NCI-H187 (cell line): ENCODE results near the gene APC2.
"Not testable (repeated sequence)": the region's sequence is repeated elsewhere in the genome, so short reads cannot be mapped to it uniquely, and the experiment has no call there.

Source experiments
- DNase-seq, 2 experiments: peaks; one replicate each; lab custom pipeline; 2025; lab: John Stamatoyannopoulos, UW

APC2 gene

DNA sequence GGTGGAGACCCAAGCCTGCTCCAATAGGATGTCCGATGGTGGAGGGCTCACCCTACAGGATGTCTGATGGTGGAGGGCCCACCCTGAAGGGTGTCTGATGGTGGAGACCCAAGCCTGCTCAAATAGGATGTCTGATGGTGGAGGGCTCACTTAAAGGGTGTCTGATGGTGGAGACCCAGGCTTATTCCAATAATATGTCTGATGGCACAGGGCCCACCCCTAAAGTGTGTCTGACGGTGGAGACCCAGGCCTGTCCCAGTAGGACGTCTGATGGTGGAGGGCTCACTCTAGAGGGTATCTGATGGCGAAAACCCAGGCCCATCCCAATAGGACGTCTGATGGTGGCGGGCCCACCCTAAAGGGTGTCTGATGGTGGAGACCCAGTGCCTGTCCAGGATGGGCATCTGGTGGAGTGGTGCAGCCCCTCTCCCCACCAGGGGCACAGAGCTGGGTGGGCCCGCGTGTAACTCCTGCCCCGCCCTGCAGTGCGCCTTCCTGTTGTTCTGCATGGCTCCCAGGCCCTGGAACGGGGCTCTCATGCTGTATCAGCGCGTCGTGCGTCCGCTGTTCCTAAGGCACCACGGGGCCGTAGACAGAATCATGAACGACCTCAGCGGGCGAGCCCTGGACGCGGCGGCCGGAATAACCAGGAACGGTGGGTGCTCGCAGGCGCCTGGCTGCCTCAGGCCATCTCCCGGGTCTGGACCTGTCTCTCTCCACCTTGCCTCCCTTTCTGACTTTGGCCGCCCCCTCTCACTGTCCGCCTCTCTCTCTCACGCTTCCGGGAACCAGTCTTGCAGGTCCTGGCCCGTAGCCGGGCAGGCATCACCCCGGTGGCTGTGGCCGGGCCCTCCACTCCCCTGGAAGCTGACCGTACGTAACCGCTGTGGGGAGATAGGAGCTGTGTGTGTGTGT is 46.1 kb downstream of the APC2 start:
- DNase-seq, result no peak

DNA sequence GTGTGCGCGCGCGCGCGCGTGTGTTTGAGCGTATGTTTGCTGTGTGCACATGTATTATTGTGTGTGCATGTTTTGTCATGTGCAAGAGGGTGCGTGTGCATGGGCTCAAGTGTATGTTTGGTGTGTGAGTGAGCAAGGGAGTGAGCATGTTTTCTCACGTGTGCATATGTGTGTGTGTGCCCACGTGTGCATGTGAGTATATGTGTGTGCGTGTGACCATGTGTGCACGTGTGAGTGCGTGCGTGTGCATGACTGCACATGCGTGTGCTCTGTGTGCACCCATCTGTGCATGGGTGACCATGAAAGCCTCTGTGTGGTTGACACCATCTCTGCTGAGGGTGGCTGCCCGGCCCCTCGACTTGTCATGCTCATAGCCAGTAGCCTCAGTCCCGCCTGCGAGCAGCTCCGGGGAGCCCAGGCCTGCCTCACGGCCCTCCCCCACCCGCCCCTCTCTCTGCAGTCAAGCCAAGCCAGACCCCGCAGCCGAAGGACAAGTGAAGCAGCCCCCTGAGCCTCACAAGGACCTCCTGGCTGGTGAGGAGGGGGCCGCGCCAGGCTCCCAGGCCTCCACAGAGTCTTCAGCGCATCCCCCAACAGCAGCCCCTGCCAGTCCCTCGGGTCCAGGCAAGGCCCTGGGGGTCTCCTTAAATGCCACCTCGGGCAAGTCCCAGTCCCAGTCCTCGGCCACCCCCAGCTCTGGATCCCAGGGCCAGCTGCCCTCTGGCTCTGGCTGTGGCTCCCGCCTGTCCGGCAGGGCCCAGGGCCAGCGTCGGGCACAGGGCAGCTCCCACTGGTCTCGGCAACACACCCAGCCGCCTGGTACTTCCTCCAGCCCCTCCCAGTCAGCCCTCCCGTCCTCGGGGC is 47.0 kb downstream of the APC2 start:
- no peak for DNase-seq

DNA sequence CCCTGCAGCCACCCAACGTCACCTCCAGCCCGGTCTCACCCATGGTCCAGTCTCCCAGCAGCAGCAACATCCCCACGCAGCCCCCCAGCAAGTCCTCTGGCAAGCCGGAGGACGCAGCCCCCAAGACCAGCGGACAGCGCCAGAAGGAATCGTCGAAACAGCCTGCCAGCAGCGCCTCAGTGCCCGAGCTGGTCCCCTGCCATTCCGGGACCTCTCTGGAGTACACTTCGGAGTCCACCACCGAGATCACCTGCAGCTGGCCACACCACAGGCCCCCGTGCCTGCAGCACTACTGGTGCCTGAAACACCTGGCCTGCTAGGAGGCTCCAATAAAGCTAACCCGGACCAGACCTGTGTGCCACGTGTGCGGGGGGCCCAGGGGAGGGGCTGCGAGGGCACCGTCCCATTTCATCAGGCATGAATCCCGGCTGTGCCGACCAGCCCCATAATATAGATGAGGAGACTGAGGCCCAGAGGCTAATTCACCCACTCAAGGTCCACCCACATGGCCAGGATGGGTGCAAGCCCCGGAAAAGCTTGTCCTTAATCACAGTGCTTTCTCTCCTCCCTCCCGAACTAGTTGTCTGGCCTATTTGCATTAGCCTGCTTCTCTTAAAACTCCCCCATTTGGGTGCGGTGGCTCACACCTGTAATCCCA is 47.8 kb downstream of the APC2 start:
- DNase-seq, result no peak

DNA sequence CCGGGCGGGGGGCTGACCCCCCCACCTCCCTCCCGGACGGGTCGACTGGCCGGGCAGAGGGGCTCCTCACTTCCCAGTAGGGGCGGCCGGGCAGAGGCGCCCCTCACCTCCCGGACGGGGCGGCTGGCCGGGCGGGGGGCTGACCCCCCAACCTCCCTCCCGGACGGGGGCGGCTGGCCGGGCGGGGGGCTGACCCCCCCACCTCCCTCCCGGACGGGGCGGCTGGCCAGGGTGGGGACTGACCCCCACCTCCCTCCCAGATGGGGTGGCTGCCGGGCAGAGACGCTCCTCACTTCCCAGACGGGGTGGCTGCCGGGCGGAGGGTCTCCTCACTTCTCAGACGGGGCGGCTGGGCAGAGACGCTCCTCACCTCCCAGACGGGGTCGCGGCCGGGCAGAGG is 49.3 kb downstream of the APC2 start:
- DNase-seq, result not testable (repeated sequence)

DNA sequence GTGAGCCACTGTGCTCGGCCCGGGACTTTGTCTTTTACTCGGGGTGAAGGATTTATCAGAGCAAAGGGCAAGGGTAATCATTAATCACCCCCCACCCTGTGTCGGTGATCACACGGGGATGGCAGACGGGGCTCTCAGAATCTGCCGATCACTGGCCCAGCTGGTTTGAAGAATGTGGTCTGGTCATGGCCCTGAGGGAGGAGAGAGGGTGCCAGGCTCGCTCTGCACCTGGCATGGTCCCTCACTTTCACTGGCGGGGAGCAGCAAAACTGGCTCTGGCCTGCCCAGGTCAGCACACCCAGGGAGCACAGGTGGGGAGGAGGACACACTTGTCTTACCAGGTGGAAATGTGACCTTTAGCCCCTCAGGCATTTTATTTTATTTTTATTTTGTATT is 51.3 kb downstream of the APC2 start:
- no peak for DNase-seq

DNA sequence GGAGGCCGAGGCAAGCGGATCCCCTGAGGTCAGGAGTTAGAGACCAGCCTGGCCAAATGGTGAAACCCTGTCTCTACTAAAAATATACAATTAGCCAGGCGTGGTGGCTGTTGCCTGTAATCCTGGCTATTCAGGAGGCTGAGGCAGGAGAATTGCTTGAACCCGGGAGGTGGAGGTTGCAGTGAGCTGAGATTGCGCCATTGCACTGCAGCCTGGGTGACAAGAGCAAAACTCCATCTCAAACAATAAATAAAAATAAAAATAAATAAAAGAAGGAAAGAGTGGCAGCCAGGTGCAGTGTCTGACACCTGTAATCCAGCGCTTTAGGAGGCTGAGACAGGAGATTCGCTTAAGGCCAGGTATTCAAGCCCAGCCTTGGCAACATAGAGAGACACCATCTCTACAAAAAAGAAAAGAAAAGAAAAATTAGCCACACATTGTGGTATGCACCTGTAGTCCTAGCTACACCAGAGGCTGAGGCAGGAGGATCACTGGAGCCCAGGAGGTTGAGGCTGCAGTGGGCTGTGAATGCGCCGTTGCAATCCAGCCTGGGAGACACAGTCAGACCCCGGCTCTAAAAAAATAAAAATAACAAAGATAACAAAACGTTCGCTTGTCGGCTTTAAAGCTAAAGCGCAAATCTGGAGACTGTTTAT is 52.6 kb downstream of the APC2 start:
- DNase-seq, result no peak

DNA sequence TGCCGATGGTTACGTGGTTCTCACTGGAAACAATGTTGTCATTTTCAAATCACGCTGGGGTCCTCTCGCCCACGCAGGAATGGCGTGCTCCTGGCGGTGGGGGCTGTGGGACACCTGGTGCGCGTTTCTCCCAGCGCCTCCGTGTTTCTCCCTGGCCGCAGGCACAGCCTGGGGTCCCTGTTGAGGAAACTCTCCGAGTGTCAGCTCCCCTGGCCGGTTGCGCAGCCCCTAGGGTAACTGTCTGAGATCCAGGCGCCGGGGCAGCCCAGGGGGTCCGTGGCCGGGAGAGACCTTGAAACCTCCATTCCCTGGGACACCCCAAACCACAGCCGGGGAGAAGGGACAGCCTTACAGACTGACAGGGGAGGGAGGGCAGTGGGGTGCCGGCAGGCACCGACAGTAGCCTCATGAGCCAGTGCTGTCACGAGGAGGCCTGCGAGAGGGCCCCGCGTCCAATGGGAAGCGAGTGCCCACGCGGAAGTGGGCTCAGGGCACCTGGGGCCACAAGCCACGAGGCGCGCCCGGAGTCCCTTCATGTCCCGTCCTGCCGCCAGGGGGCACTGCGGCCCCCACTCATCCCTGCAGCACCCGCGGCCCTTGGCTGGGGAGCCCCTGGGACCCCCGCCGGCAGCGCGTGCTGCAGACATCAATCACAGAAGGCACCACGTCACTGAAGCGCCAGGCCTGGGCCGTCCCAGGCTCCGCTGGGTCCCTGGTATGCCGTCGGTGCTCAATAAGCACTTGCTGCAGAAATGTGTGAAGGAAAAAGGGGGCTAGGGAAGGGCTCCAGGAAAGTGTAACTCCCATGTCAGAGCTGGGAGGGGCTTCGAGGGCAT is 53.4 kb downstream of the APC2 start:
- no peak for DNase-seq

DNA sequence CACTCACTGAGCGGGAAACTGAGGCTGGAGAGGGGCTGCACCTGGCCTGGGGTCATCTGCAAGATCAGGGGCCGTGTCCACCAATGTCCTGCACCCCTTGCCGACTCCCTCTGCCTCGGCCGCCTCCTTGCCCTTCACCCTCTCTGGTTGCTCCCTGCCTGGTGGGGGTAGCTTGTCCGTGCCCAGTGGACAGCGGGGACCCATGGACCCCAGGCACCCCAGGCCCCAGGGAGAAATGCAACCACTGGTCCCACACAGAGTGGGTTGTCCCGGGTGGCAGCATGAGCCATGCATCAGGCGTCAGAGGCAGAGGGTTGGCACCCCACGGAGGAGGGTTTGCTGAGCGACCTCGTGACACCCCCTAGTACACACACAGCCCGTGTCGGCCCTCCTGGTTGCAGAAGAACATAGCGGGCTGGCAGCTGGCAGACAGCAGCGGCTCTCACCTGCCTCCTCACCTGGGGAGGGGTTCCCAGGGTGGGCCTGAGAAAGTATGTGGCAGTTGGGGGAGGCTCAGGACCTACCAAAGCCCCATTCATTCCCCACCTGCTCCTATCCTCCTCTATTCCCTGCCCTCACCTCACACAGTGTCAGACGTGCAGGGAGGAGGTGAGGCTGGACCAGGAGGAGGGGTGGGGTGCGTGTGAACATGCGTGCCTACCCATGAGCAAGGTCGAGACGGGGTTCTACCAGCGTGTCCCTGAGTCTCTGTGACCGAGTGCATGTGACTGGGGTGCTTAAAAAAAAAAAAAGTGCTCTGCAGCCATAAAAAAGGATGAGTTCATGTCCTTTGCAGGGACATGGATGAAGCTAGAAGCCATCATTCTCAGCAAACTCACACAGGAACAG is 54.2 kb downstream of the APC2 start:
- no peak for DNase-seq

DNA sequence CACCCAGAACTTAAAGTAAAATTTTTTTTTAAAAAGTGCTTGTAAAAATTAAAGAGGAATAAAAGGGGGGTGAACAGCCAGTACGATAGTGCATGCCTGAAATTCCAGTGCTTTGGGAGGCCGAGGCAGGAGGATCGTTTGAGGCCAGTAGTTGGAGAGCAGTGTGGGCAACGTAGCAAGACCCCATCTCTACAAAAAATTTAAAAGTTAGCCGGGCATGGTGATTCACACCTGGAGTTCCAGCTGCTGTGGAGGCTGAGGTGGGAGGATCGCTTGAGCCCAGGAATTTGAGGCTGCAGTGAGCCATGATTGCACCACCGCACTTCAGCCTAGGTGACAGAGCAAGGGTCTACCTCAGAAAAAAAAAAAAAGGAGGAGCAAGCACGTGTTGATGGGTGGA is 55.1 kb downstream of the APC2 start:
- DNase-seq, result no peak

DNA sequence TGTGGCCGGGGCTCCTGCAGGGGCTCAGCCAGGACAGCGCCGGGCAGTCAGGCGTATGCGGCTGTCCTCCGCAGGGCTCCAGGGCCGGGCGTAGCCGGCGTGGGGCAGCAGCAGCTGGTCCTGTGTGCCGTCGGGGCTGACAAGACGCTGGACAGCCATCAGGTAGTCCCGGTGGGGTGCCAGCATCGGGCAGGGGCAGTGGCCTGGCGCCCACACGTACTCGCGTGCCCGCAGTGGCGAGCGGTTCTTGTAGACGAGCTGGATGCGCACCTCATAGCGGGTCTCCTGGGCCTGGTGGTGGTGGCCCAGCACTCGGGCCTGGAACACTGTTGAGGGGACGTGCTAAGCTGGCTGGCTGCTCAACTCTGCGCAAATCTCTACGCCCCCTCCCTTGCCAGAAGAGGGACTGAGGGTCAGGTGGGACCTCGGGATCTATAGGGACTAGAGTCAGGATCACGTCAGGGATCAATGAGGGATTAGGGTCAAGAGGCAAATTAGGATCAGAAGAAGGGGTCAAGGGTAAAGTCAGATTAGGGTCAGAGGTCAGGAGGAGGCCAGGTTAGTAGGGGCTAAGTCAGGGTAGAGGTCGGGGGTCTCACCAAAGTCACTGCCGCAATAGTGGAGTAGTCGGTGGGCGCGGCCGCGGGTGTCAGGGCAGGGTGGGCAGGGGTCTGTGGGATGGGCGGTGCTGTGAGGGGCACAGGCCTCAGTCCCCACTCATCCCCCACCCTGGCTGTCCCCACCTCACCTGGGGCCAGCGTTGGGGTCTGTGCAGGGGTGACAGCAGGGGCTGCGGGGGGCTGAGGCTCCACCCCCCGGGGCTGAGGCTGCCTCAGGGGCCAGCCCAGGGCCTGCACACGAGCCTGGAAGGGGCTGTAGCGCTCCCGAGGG is 56.3 kb downstream of the APC2 start:
- DNase-seq, result no peak

DNA sequence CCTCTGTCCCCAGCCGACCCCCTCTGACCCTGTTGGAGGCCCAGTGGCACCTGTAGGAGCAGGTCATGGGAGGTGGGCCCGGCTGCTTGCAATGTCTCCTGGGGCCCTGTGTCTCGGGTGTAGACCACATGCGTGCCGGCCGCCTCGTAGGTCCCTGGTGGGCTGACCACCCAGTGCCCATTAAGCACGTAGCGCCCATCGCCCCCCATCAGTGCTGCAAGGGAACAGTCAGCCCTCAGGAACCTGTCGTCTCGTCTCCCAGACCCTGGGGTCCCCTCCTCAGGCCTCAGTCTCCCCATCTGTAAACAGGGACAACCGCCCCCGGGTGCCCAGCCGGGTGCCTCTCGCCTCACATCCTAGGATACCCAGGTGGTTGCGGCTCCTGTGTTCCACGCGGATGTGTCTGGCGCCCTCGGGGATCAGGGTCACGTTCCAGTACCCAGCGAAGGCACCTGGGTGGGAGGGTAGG is 57.3 kb downstream of the APC2 start:
- DNase-seq, result no peak

DNA sequence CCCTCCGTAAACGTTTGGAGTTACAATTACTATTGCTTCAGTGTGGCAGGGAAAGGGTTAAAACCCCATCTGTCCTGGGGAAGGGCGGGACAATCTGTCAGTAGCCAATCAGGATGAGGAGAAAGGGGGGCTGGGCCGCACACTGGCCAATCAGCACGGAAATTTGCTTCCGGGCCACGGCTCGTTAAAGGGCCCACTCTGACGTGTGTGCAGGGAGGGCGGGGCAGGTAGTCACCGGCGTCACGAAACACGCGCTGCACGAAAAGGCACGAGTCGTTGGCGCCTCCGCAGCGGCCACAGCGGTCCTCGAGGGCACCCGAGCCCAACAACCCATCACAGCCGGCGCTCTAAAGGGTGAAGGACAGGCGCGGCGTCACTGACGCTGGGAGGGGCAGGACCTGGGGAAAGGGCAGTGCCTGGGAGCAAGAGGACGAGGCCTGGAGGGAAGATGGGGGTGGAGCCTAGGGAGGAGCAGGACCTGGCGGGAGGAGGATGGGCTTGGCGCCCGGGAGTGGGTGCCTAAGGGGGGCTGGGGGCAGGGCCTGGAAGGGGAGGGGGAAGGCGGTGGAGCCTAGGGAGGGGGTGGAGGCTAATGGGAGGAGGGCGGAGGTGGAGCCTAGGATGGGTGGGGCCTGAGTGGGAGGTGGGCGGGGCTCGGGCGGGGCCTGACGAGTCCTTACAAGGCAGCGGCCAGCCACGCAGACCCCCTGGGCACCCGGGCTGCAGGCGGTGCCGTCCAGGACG is 58.0 kb downstream of the APC2 start:
- peak; percentile 92 to 94 for DNase-seq

DNA sequence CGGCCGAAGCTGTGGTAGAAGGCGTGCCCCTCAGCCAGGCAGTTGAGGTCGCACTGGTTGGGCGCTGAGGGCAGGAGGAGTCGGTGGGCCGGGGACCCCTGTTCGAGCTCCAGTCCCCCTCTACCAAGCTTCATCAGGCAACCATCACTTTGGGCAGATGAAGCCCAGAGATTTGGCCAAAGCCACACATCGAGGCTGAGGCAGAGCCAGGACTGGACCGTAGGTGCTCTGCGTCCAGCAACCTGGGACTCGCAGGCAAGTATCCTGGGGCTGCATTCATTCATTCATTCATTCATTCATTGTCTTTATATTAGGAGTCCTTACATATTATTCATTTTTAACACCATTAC is 58.6 kb downstream of the APC2 start:
- DNase-seq, result no peak

DNA sequence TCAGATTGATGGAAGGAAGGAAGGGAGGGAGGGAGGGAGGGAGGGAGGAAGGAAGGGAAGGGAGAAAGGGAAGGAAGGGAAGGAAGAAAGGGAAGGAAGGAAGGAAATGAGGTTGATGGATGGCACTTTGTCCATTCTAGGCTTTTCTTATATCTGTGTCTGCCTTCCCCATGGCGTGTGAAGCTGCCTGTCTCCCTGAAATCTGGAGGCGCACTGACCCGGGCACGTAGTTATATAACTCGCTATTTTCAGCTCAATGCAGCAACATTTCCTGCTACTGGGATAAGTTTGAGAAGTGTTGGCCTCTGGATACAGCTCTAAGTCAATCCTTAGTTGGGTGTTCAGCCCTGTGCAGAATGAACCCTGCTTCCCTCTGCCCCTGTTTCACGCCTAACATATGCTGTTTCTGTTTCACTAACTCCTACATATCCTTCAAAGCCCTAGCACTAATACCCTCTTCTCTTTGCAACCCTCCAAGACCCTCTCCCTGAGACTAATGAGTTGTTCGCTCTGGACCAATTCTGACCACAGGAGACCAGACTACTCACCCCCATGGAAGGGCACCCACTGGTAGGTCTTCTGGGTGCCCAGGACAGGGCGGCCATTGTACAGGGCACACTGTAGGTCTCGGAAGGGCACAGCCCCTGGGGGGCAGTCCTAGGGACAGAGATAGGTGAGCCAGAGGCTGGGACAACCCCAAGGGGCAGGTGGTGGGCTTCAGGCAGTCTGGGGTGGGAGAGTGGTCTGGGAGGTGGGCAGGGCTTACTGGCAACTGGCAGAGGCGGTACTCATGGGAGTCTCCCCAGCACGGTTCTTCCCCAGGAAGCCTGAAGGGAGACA is 59.9 kb downstream of the APC2 start:
- DNase-seq, result no peak

DNA sequence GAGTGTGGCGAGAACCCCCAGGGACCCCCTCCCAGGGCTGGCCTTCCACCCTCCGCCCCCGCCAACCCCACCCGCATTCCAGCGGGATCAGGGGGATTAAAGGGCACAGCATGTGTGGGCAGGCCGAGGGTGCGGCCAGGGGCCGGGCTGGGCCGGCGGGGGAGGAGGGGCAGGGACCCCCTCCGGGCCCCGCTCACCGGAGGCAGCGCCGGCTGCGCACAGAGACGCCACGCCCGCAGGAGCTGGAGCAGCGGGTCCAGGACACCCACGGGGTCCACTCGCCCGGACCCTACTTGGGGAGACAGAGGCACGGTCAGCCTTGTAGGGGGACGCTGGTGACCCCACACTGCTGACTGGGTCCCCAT is 60.5 kb downstream of the APC2 start:
- DNase-seq, result no peak

DNA sequence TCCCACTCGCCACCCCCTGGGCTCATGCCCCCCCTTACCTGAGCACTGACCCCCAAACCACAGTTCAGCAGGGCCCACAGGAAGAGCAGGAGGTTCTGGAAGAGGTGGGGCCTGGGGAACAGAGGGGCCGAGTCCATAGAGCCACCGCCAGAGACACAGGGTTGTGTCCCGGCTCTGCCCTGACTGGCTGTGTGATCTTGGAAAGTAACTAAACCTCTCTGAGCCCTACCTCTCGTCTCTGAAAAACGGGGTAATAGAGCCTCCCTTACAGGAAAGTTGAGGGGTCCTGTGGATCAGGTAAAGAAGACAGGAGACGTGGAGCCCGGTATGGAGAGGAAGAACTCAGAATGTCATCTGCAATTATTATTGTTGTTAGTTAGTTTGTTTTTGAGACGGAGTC is 60.9 kb downstream of the APC2 start:
- no peak for DNase-seq
